Neural cell (in vitro differentiated cells): ENCODE measurements around the gene HOXA3. TPM values are rescaled to one million over a fixed set of nuclear protein-coding genes. Genes with fewer than 3 reads are reported as not detected.

ENCODE experiments used
- H2AFZ ChIP-seq: fragments of 200-600, 300-800 bp; sonication (generic), shearing (Covaris generic); 2 replicates; pipeline ENCODE4 v1.6.0; 2014; ENCODE audit warnings: low read depth, mild to moderate bottlenecking, antibody characterized with exemption, low read length, moderate library complexity
- H3F3A ChIP-seq: fragments of 200-600 bp; shearing (Covaris generic); 2 replicates; pipeline ENCODE4 v1.6.1; 2016; ENCODE audit warnings: mild to moderate bottlenecking, moderate library complexity, mixed read lengths, antibody characterized with exemption, low read length; ENCODE audit not compliant: insufficient read depth, poor library complexity, severe bottlenecking
- H3K27ac ChIP-seq: fragments of 200-600, 300-800 bp; sonication (generic), shearing (Covaris generic); 2 replicates; pipeline ENCODE4 v1.5.1; 2014; ENCODE audit warnings: mild to moderate bottlenecking, low read length, moderate library complexity
- H3K27me3 ChIP-seq: fragments of 300-800, 200-600 bp; sonication (generic), shearing (Covaris generic); 2 replicates; pipeline ENCODE4 v1.6.0; 2014; ENCODE audit warnings: mild to moderate bottlenecking, low read depth, low read length, moderate library complexity; ENCODE audit not compliant: insufficient read depth
- H3K36me3 ChIP-seq: fragments of 300-800, 200-600 bp; sonication (generic), shearing (Covaris generic); 2 replicates; pipeline ENCODE4 v1.5.1; 2014; ENCODE audit warnings: mild to moderate bottlenecking, antibody characterized with exemption, low read length, moderate library complexity; ENCODE audit not compliant: insufficient read depth
- H3K4me2 ChIP-seq: fragments of 300-800, 200-600 bp; sonication (generic), shearing (Covaris generic); 2 replicates; pipeline ENCODE4 v1.6.0; 2014; ENCODE audit warnings: mild to moderate bottlenecking, low read length
- H3K4me3 ChIP-seq: fragments of 300-800, 200-600 bp; sonication (generic), shearing (Covaris generic); 2 replicates; pipeline ENCODE4 v1.5.1; 2014; ENCODE audit warnings: mild to moderate bottlenecking, low read length, moderate library complexity
- H3K79me2 ChIP-seq: fragments of 200-600 bp; shearing (Covaris generic); replicated peaks from 2 replicates; pipeline ENCODE4 v1.6.0; 2014; ENCODE audit warnings: mild to moderate bottlenecking, low read length, moderate library complexity; ENCODE audit not compliant: insufficient read depth
- H3K9ac ChIP-seq: fragments of 300-800, 200-600 bp; sonication (generic), shearing (Covaris generic); 2 replicates; pipeline ENCODE4 v1.6.1; 2016; ENCODE audit warnings: mild to moderate bottlenecking, low read length, mixed read lengths
- H3K9me2 ChIP-seq: fragments of 200-600 bp; shearing (Covaris generic); 2 replicates; pipeline ENCODE4 v1.6.1; 2016; ENCODE audit warnings: mild to moderate bottlenecking, low read length, mixed read lengths; ENCODE audit not compliant: insufficient read depth
- H3K9me3 ChIP-seq: fragments of 200-600, 300-800 bp; sonication (generic), shearing (Covaris generic); 2 replicates; pipeline ENCODE4 v1.6.1; 2016; ENCODE audit warnings: mild to moderate bottlenecking, mixed run types, low read length, moderate library complexity, mixed read lengths
- H4K20me1 ChIP-seq: fragments of 200-600 bp; shearing (Covaris generic); 2 replicates; pipeline ENCODE4 v1.6.1; 2016; ENCODE audit warnings: mild to moderate bottlenecking, mixed run types; ENCODE audit not compliant: insufficient read depth
- EZH2 ChIP-seq: fragments of 200-600, 300-800 bp; shearing (Covaris generic), sonication (generic); IDR thresholded peaks from 2 replicates; pipeline ENCODE4 v1.6.1; 2014; ENCODE audit warnings: antibody characterized with exemption, low read length, borderline replicate concordance, mild to moderate bottlenecking; ENCODE audit not compliant: insufficient read depth, poor library complexity, severe bottlenecking
- polyA minus RNA-seq: library from RNA; depleted of rRNA, polyadenylated mRNA; stranded (reverse); fragments of >200 nt; gene quantifications from 2 replicates; pipeline ENCODE4 v1.2.3, GENCODE V29; 2014
- polyA plus RNA-seq: library from polyadenylated mRNA; depleted of rRNA; stranded (reverse); fragments of >200 nt; gene quantifications from 2 replicates; pipeline ENCODE4 v1.2.3, GENCODE V29; 2014
- TF ChIP-seq, protein P1 (sequence below): IDR thresholded peaks from 2 replicates; pipeline ENCODE4 v1.6.1; 2012; ENCODE audit warnings: borderline replicate concordance

HOXA3 gene
- polyA plus RNA-seq = not detected in 2 replicates
- not detected in 2 replicates for polyA minus RNA-seq

DNA sequence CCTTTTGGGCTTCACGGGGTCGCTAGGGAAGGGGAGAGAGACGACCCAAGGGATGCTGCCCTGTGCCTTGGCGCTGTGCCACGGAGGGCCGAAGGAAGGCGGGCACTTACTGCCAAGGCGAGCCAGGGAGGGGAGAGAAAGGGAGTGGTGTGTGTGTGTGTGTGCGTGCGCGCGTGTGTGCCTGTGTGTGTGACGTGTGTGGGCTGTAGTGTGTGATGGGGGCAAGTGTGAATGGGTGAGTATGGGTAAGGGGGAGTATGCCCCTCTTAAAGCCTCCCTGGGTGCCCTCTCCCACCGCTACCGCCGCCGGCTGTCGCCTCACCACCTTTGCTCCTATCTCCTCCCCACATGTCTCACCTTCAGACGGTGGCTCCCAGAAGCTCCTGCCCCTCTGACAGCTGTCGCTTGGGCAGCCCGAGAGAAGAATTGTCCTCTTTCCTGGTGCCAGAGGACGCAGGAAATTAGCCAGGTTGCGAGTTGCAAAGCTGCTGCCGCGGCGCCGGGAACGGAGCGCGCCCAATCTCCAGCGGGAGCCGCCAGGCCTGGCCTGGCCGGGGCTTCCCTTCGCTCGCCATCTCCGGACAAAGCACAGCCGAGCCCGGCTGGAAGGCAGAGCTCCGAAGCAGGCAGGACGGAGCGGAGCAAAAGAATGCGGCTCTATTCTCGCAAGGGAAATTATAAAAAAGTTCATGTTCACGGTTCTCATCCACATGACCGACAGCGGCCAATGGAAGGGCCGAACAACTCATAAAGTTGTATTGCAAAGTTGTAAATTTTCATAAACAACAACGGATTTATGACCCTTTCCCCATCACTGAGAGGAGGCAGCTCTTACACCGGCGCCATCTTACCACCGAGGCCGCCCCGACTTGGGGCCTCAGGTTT is at the start of gene HOXA3:
Gene HOXA3 (minus strand): TSS at position 653 of the 885 bp plus-strand sequence. CDS start 41,943 bp downstream, outside the sequence.
- no peak within 1 kb of the TSS for H3K27ac ChIP-seq
- H3K4me2 ChIP-seq = no peak within 1 kb of the TSS
- H3K36me3 ChIP-seq = no peaks in the 10 kb centered on the region
- H3K27me3 ChIP-seq = peaks cover 100% of the 10 kb centered on the region
- no peak within 1 kb of the TSS for H2AFZ ChIP-seq
- H3K4me3 ChIP-seq = peak within 1 kb of the TSS; percentile 56
- peaks cover 23% of the 10 kb centered on the region for H3K9me3 ChIP-seq
- no peak within 1 kb of the TSS for H3K9ac ChIP-seq
- H4K20me1 ChIP-seq = no peaks in the 10 kb centered on the region
- no peaks in the 10 kb centered on the region for H3F3A ChIP-seq
- H3K79me2 ChIP-seq = no peaks in the 10 kb centered on the region
- TF ChIP-seq, protein P1, sequence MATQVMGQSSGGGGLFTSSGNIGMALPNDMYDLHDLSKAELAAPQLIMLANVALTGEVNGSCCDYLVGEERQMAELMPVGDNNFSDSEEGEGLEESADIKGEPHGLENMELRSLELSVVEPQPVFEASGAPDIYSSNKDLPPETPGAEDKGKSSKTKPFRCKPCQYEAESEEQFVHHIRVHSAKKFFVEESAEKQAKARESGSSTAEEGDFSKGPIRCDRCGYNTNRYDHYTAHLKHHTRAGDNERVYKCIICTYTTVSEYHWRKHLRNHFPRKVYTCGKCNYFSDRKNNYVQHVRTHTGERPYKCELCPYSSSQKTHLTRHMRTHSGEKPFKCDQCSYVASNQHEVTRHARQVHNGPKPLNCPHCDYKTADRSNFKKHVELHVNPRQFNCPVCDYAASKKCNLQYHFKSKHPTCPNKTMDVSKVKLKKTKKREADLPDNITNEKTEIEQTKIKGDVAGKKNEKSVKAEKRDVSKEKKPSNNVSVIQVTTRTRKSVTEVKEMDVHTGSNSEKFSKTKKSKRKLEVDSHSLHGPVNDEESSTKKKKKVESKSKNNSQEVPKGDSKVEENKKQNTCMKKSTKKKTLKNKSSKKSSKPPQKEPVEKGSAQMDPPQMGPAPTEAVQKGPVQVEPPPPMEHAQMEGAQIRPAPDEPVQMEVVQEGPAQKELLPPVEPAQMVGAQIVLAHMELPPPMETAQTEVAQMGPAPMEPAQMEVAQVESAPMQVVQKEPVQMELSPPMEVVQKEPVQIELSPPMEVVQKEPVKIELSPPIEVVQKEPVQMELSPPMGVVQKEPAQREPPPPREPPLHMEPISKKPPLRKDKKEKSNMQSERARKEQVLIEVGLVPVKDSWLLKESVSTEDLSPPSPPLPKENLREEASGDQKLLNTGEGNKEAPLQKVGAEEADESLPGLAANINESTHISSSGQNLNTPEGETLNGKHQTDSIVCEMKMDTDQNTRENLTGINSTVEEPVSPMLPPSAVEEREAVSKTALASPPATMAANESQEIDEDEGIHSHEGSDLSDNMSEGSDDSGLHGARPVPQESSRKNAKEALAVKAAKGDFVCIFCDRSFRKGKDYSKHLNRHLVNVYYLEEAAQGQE = no peak
- peak; percentile 41 for TF ChIP-seq EZH2
- no peaks in the 10 kb centered on the region for H3K9me2 ChIP-seq

DNA sequence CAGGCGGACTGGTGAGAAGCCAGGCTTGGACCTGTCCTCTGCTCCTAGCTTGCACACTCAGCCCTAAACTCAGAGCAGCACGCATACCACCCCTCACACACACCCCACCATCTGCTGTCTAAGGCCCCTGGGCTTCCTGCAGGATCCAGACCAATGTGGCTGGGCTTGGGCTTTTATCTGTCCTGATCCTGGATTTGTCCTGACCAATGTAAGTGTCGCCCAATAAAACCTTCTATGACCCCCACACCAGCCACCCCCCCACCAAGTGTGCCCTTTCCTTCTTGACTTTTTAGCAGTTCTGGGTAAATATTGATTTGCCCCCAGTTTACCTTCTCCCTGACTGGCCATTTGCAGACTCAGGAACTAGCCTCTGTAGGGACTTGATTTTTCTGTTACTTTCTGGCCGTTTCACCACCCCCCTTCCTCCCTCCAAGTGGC is 49.2 kb upstream of the HOXA3 start:
- Histone ChIP-seq H3K4me3 (no peak overlapping the region), H3K9ac (no peak overlapping the region), H4K20me1 (no peaks in the 10 kb centered on the region), H3K9me3 (no peaks in the 10 kb centered on the region), H3K36me3 (no peaks in the 10 kb centered on the region), H3K27me3 (peaks cover 93% of the 10 kb centered on the region), H3K27ac (no peak overlapping the region), H3K4me2 (no peak overlapping the region), H3K79me2 (no peaks in the 10 kb centered on the region), H3K9me2 (no peaks in the 10 kb centered on the region), H2AFZ (no peak overlapping the region), H3F3A (no peaks in the 10 kb centered on the region)
- TF ChIP-seq EZH2 = no peak
- TF ChIP-seq, protein P1 = no peak
